GM21825 (cell line): Measurements from ENCODE around the gene TMEM45A.
"Not testable (repeated sequence)": the region's sequence is repeated elsewhere in the genome, so short reads cannot be mapped to it uniquely, and the experiment has no call there.

ENCODE experiments used
- ATAC-seq: cut with Tn5 transposase; IDR thresholded peaks from one replicate; pipeline ENCODE4 v1.9.1; 2021; ENCODE audit warnings: mild to moderate bottlenecking, moderate library complexity; ENCODE audit not compliant: unreplicated experiment

Gene TMEM45A

GRCh38 chr3:100531093-100531492 is 38.7 kb downstream of the TMEM45A start:
- no peak for ATAC-seq

GRCh38 chr3:100532411-100532810 is 40.0 kb downstream of the TMEM45A start:
- ATAC-seq, result no peak

GRCh38 chr3:100533176-100533575 is 40.8 kb downstream of the TMEM45A start:
- no peak for ATAC-seq

GRCh38 chr3:100535610-100535943 is 43.2 kb downstream of the TMEM45A start:
- no peak for ATAC-seq

- ATAC-seq, result no peak
Measured at GRCh38 chr3:100536093-100536492, 43.7 kb downstream of the TMEM45A start.

- no peak for ATAC-seq
Measured at GRCh38 chr3:100537646-100538338, 45.4 kb downstream of the TMEM45A start.

GRCh38 chr3:100538339-100538706 is 45.9 kb downstream of the TMEM45A start:
- no peak for ATAC-seq

GRCh38 chr3:100540791-100541334 is 48.4 kb downstream of the TMEM45A start:
- no peak for ATAC-seq

GRCh38 chr3:100541428-100541827 is 49.0 kb downstream of the TMEM45A start:
- ATAC-seq, result not testable (repeated sequence)

GRCh38 chr3:100545371-100545770 is 53.0 kb downstream of the TMEM45A start:
- ATAC-seq, result no peak

GRCh38 chr3:100546020-100546744 is 53.8 kb downstream of the TMEM45A start:
- no peak for ATAC-seq

- ATAC-seq, result no peak
Measured at GRCh38 chr3:100548053-100548452, 55.6 kb downstream of the TMEM45A start.

- ATAC-seq, result no peak
Measured at GRCh38 chr3:100553618-100554372, 61.4 kb downstream of the TMEM45A start.

GRCh38 chr3:100554373-100554676 is 61.9 kb downstream of the TMEM45A start:
- no peak for ATAC-seq

GRCh38 chr3:100556673-100557310 is 64.4 kb downstream of the TMEM45A start:
- no peak for ATAC-seq

GRCh38 chr3:100558233-100558632 is 65.8 kb downstream of the TMEM45A start:
- no peak for ATAC-seq

- ATAC-seq, result no peak
Measured at GRCh38 chr3:100560426-100560825, 68.0 kb downstream of the TMEM45A start.

- no peak for ATAC-seq
Measured at GRCh38 chr3:100561459-100562158, 69.2 kb downstream of the TMEM45A start.

- no peak for ATAC-seq
Measured at GRCh38 chr3:100562224-100562857, 69.9 kb downstream of the TMEM45A start.

GRCh38 chr3:100563228-100563627 is 70.8 kb downstream of the TMEM45A start:
- ATAC-seq, result no peak
